GM19240 (cell line): ENCODE measurements around the gene HSFX3.
"Not testable (repeated sequence)": the region's sequence is repeated elsewhere in the genome, so short reads cannot be mapped to it uniquely, and the experiment has no call there.

ENCODE experiments used
- DNase-seq: peaks from one replicate; pipeline ENCODE4 v3.0.0; 2011; ENCODE audit warnings: low spot score; ENCODE audit not compliant: insufficient read length

HSFX3 gene

DNA sequence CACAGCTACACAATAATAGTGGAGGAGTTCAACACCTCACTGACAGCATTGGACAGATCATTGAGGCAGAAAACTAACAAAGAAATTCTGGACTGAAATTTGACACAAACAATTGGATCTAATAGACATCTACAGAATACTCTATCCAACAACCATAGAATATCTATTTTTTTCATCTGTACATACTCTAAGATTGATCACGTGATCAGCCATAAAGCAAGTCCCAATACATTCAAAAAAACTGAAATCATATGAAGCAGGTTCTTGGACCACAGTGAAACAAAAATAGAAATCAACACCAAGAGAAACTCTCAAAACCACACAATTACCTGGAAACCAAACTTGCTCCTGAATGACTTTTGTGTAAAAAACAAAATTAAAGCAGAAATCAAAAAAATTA, 32.4 kb downstream of the HSFX3 start:
- DNase-seq, result no peak

DNA sequence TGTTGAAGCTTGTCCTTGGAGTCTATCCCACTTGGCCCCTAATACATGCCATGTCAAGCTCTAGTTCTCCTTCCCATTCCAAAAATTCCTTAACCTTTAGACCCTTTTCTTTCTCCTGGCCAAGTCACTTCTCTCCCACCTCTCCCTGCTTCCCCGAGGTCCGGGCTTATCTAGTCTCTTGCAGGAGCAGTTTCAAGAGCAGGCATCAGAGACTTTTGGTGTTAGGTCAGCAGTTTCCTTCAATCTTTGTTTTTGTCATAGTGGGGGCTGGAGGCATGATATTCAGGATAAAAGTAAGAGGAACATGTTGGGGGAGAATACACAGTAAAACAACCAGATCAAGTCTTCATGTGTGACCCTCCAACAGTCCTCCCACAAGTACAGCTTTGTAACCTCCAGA, 33.1 kb downstream of the HSFX3 start:
- DNase-seq, result no peak

DNA sequence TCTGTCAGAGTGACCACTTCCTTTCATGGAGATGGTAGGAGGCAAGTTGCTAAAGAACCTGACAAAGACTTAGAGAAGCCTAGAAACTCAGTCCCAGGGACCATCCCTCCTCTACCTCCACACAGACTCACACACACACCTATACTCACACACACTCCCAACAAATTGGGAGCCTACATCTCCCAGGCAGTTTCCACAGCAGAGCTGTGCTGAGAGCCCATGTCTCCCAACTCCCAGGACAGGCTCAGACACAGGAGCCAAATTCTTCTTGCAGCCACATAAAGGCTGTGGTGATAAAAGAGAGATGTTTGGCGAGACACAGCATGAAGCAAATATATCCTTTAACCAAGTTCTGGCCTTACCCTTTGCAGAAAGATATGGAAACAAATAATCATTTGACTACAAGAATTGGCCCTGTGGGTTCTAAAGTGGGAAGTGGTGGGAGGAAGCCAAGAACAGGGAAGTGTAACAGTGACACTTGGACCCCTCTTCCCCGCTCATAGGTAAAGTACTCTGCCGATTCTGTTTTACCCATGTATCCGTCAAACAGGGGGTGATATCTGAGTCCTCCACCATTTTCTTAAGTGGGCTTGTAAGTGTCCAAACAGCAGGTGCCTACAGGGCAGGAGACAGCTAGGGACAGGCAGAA, 33.6 kb downstream of the HSFX3 start:
- DNase-seq, result no peak

DNA sequence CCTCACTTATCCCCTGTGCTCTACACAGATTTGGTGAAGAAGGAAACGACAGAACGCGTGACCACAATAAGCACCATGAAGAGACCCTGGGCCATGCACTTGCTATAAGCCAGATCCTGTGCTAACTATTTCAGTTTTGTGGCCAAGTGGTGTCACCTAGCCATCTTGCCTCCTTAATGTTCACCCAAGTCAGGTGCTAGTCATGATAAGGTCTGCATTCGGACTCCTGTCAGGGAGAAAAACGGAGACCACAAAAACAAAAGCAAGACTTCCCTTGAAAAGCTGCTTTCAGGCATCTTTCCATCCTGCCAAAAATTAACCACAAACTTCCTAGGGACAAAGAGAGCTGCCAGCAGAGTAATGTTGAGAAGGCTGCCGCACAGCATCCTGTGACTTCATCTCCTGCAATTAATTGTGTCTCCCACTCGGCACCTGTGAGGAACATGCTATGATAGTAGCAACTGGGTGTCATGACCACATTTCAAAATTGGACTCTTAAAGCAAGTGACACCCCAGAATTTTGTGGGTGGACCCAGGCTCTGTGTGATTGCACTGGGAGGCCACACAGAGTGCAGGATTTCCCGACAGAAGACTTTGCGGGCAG, 35.8 kb downstream of the HSFX3 start:
- no peak for DNase-seq

DNA sequence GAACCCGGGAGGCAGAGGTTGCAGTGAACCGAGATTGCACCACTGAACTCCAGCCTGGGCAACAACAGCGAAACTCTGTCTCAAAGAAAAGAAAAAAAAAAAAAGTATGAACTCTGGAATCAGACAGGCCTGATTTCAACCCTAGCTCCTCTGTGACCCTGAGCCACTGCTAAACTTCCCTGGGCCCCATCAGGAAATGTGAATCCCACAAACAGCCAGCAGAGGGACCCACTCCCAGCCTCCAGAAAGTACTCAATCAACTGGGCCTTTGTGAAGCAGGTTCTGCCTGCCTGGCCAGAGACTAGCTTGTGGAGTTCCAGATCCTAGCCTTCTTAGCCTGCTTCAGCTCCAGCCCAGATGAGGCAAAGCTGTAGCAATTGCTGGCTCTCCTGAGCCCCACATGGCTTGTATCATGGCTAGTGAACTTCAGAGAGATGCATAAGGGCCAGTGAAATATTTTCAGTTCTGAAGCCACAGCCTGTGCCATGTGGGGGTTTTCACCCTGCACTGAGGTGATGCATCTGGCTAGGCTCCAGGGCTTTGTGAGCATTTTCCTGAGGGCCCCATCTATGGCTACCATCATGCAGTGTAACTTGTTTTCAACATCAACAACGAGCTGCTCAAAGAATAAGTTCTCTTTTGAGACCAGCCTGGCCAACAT, 37.4 kb downstream of the HSFX3 start:
- DNase-seq, result no peak

DNA sequence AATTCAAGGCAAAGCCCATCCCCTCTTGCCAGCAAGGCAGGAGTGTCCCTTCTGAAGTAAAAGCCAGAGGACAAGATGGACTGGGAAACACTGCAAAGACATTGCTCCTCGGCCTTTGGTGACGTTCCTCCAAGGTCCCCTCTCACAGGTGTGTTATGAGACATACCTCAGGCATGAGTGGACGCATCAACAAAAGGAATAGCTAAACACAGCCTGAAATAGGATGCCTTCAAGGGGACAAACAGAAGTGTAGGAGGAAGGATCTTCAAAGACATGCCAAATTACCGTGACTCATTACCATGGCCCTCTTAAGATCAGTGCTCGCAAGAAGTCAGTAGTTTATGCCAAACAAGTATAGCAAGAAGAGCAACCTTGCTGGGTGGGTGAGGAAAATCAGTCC, 38.6 kb downstream of the HSFX3 start:
- DNase-seq, result no peak

DNA sequence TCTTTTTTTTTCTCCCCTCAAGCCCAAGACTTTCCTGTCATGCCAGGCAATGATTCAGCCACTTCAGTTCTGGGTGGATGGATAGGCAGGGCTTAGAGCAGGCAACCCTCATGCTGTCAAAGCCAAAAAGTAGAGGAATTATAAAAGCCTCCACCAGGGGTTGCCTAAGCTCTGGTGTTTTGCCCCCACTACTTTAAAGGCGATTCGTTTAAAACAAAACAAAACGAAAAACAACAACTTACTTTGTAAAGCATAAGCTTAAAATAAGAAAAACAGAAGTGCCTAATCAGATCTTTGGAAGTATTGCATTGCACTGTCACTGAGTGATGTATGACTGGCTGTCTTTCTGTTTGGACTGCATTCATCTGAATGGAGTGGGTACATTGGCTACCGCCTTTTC, 39.3 kb downstream of the HSFX3 start:
- no peak for DNase-seq

DNA sequence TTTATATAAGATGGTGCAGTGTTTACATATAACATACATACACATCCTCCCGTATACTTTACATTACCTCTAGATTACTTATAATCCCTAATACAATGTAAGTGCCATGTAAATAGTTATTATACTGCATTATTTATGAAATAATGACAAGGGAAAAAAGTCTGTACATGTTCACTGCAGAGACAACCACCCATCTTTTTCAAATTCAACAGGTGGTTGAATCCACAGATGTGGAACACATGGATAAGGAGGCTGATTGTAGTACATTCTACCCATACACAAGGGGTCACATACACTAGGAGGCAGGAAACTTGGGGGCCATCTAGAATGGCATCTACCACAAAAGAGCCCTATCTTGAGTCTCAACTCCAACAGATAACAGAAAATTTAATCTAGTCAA, 41.3 kb downstream of the HSFX3 start:
- no peak for DNase-seq

DNA sequence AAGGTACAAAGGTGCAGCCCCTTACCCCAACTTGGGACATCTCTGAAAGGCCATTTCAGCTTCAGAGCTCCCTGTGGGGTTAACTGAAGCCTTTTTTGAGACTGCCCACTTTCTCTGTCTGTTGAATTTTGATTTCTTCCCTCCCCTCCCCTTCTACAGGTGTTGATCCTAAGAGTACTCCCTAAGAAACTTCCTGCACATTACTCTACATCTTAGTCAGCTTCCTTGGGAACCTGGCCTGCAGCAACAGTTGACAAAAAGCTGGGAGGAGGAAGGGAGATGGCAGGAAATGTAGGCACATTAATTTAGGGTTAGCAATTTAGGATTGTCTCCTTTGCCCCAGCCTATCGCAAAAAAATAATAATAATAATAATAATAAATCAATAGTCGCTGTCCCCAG, 43.4 kb downstream of the HSFX3 start:
- no peak for DNase-seq

DNA sequence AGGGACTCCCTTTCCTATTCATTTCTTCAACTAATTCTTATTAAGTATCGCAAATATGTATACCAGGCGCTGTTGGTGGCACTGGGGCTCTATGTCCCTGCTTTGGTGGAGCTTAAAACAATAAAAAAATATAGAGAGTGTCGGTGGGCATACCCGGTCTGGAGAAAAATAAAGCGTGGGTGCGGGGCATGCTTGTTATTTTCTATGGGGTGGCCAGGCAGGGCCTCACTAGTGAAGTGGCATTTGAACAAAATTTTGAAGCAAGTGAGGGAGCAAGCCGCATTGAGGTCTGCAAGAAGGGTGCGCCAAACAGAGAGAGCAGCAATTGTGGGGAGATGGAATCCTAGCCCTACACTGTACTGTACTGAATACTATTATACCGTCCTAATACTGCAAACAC, 44.1 kb downstream of the HSFX3 start:
- no peak for DNase-seq

DNA sequence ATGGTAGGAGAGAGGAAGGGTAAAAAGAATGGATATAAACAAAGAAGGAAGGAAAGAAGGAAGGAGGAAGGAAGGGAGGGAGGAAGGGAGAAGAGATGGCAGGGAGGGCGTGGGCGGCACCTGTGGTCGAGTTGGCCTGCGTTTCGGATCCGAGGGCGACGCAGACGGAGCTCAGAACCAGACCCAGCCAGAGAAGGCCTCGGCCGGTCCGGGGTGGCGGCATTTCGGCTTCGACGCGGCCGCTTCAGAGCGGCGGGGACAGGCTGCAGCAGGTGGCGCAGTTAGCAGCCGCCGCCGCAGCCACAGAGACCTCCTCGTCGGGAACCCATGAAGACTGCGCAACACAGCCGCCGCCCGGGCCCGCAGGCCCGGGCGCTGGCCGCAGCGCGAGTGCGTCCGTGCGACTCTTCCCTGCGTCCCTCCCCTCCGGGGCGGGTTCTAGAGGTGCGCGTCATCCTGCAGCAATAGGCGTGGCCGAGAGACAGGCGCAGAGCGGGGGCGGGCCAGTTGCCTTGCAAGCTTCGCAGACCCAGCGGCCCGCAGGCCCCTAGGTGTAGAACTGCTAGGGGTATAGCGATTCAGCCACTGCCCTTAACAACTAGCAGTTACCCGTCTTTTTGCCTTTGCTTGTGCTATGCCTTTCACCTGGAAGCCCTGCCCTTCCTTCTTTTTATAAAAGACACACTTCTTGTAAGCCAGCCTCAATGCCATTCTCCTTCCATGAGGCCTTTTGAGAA, 44.6 kb downstream of the HSFX3 start, which contains the start of gene IDS:
Gene IDS, minus strand, starts transcription at position 392 of the 737 bp plus-strand sequence. Its CDS starts 169 bp downstream, at position 223.
- DNase-seq, result peak; percentile 31

DNA sequence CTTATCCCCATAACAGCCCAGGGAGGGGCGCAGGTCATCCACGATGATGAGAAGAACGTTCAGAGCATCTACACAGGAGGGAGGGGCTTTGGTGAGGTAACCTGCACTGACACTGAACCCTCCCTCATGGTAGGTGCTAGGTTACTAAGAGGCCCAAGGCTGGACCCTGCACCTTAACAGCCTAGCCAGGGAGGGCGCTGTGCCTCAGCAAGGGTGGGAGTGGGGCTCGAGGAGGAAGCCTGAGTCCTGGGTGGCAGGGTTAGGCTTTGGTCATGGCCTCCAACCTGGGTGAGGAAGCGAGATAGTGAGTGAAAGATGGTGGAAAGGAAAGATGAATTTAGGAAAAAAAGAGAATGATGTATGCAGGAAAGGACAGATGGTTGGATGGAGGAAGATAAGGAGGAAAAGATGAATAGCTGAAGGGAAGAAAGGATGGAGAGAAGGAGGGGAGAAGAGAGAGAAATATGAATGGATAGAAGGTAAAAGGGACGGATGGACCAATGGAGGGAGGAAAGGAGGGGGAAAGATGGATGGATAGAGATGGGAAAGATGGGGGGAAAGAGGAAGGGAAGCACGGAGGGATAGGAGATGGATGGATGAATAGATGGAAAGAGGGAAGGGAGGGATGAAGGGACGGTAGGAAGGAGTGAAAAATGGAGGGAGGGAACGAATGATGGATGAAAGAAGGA, 45.4 kb downstream of the HSFX3 start:
- no peak for DNase-seq

DNA sequence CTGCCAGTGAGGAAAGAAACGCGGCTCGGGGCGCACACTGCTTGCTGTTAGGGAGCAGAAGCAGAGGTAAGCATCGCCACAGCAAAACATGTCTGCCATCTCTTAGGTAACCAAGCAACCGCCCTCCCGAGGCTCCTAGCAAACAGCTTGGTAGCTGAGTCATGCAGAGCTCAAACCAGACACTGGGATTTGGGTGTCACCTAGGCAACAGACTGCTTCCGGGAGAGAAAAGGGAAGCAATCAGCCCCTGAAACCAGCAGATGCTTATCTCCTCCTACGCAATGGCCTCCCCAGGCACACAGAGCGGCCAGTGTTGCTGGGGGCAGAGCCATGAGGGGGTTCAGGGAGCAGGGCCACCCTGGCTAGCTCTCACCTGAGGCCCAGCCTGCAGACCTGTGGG, 46.3 kb downstream of the HSFX3 start:
- DNase-seq, result not testable (repeated sequence)

DNA sequence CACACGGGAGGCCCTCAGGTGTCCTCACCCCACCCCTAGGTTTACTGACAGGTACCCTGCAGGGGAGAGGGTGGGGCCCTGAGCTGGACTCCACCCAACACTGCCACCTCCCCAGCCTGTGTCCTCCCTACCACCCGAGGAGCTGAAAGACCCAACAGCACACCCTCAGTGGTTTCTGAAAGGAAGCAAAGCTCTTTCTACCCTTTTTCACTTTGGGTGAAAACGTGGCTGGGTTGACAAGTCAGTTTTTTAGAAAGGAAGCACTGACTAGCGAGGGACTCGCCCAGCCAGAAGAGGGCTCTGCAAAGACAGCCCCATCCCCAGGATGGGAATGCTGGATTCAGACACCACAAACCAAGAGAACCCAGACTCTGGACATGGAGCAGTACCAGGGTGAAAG, 46.8 kb downstream of the HSFX3 start:
- DNase-seq, result not testable (repeated sequence)

DNA sequence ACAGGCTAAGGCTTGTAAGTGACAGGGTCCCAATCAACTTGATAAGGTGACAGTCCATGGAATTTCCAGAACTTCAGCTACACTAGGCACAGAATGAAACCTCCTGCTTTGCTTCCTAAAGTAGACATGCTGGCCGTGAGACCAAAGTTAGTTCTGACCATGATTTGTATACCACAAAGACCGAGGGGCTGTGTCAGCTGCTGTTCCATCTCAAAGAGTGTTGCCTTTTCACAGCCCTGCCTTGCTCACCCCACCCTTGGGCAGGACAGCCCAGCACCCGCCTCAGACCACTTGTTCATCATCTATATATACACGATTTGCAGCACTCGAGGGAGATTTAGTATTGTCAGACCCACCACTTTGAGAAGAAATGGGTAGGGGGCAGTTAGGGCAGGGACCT, 50.0 kb downstream of the HSFX3 start:
- DNase-seq, result no peak

DNA sequence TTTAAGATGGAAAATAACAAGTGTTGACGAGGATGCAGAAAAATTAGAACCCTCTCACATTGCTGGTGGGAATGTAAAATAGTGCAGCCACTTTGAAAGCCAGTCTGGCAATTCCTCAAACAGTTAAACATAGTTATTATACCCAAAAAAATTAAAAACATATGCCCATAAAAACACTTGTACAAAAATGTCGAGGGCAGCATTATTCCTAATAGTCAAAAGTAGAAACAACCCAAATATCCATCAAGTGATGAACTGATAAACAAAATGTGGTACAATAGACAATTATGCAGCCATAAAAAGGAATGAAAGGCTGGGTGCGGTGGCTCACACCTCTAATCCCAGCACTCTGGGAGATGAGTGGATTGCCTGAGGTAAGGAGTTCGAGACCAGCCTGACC, 51.0 kb downstream of the HSFX3 start:
- DNase-seq, result no peak
